Ovary (tissue), 3 donors: ENCODE results near the gene KIF26B.

ENCODE experiments used
- EP300 ChIP-seq: sonication (generic); formaldehyde crosslinking; IDR thresholded peaks from one replicate; pipeline ENCODE4 v1.6.1; 2017; ENCODE audit warnings: antibody characterized with exemption
- POLR2A ChIP-seq: fragments of 450-650 bp; IDR thresholded peaks from one replicate; pipeline ENCODE4 v1.6.1; 2017; ENCODE audit warnings: antibody characterized with exemption, mild to moderate bottlenecking, moderate library complexity
- TF ChIP-seq, protein P1 (sequence below), 3 donors: fragments of 450-650 bp in 2 of 3; fragments of 200-600 bp in 1 of 3; IDR thresholded peaks; one replicate each; pipeline versions ENCODE4 v1.5.1 to v1.8.0; 2016 to 2022; ENCODE audit warnings: antibody characterized with exemption in 3 of 3, mild to moderate bottlenecking in 1 of 3
- donor health status: DM: no; HTN: no; CAD: no.

DNA sequence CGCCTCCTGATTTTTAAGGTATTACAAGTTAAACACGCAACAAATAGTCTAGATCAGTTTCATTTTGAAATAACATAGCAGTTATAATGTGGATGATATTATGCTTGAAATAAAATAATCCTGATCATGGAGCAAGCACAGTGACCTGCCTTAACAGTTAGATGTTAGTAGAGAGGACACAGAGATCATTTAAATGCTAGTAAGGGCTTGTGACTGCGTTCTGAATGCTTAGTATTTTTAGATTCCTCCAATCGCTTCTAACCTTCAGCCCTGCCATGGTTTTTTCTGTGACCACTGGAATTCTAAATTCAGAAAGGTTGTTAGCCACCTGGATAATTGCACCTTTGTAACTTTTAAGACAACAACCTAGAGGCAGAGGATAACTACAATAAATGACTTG lies 46.4 kb downstream of the KIF26B start:
- TF ChIP-seq, protein P1, sequence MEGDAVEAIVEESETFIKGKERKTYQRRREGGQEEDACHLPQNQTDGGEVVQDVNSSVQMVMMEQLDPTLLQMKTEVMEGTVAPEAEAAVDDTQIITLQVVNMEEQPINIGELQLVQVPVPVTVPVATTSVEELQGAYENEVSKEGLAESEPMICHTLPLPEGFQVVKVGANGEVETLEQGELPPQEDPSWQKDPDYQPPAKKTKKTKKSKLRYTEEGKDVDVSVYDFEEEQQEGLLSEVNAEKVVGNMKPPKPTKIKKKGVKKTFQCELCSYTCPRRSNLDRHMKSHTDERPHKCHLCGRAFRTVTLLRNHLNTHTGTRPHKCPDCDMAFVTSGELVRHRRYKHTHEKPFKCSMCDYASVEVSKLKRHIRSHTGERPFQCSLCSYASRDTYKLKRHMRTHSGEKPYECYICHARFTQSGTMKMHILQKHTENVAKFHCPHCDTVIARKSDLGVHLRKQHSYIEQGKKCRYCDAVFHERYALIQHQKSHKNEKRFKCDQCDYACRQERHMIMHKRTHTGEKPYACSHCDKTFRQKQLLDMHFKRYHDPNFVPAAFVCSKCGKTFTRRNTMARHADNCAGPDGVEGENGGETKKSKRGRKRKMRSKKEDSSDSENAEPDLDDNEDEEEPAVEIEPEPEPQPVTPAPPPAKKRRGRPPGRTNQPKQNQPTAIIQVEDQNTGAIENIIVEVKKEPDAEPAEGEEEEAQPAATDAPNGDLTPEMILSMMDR (IDR thresholded peaks at IDR 0.05): no peak
- no peak for TF ChIP-seq EP300
- TF ChIP-seq POLR2A: no peak
